ENCODE data around the gene RETREG3. TPM values are rescaled to one million over a fixed set of nuclear protein-coding genes. Genes with fewer than 3 reads are reported as not detected.
A peak's percentile ranks its signal among the peaks of the same experiment; 100 is the strongest.

The RETREG3 gene
- total RNA-seq, 3 donors from 2014 or later: 56.4 to 72.2 (median 67.1) TPM

GRCh38 chr17:42531455-42532354, 77.5 kb downstream of the RETREG3 start:
- Histone ChIP-seq H3K9me3 (no peaks in the 10 kb centered on the region), H3K4me3 (no peak overlapping the region), H3K36me3 (ENCODE audit: low read depth) (no peaks in the 10 kb centered on the region), H3K4me1 (ENCODE audit: low read depth) (peaks cover 21% of the 10 kb centered on the region)
- DNase-seq (peak; percentile 76 to 84 (median 83)), ATAC-seq (peak; percentile 59)
- TF ChIP-seq CTCF (IDR thresholded peaks at IDR 0.05): peak; percentile 31
- intact Hi-C loops (cut with DNase I, micrococcal nuclease): no loop called here

GRCh38 chr17:42530952-42531454, 78.2 kb downstream of the RETREG3 start:
- ATAC-seq (no peak), DNase-seq (peak in 1 of 3 donors; percentile 36)
- H3K4me3 ChIP-seq: no peak overlapping the region
- peaks cover 21% of the 10 kb centered on the region for H3K4me1 ChIP-seq (ENCODE audit: low read depth)
- TF ChIP-seq CTCF (IDR thresholded peaks at IDR 0.05): no peak
- H3K36me3 ChIP-seq (ENCODE audit: low read depth): no peaks in the 10 kb centered on the region
- intact Hi-C loops (cut with DNase I, micrococcal nuclease): no loop called here
- no peaks in the 10 kb centered on the region for H3K9me3 ChIP-seq

Other genes with a start within 250 kb of the RETREG3 start
- 100 to 1,000 TPM; 158 to 230 (median 227) TPM for gene STAT3, start 220.9 kb downstream of the RETREG3 start, total RNA-seq
- gene CAVIN1, start 186.1 kb downstream of the RETREG3 start, total RNA-seq: 100 to 1,000 TPM in 1 of 3 donors, 10 to 100 TPM in 2; 19.3 to 246 (median 52.4) TPM
- 100 to 1,000 TPM in 1 of 3 donors, 10 to 100 TPM in 2; 88.5 to 105 (median 95.6) TPM for gene ATP6V0A1, start 150.5 kb downstream of the RETREG3 start, total RNA-seq
- gene NAGLU, start 73.1 kb downstream of the RETREG3 start, total RNA-seq: 10 to 100 TPM; 28.9 to 51.8 (median 35.6) TPM
- 1 to 10 TPM; 1.5 to 2.5 (median 1.7) TPM for gene HSD17B1, start 56.5 kb downstream of the RETREG3 start, total RNA-seq
- 10 to 100 TPM; 74.5 to 98.7 (median 87.8) TPM for gene COASY, start 47.2 kb downstream of the RETREG3 start, total RNA-seq
- 100 to 1,000 TPM in 2 of 3 donors, 10 to 100 TPM in 1; 69.6 to 110 (median 103) TPM for gene MLX, start 42.3 kb downstream of the RETREG3 start, total RNA-seq
- gene PSMC3IP, start 31.6 kb downstream of the RETREG3 start, total RNA-seq: 1 to 10 TPM; 1.9 to 6.4 (median 3.1) TPM
- gene TUBG1, start 309 bp upstream of the RETREG3 start, total RNA-seq: 10 to 100 TPM; 17.2 to 42.6 (median 40.9) TPM
- 10 to 100 TPM in 1 of 3 donors, 1 to 10 TPM in 2; 1.8 to 24.9 (median 6.1) TPM for gene TUBG2, start 49.9 kb upstream of the RETREG3 start, total RNA-seq
- gene PLEKHH3, start 67.6 kb upstream of the RETREG3 start, total RNA-seq: 10 to 100 TPM in 2 of 3 donors, 1 to 10 TPM in 1; 4.3 to 27.5 (median 10.4) TPM
- 1 to 10 TPM in 2 of 3 donors, not detected in 1; 1.6 to 2.6 TPM for gene CCR10, start 72.5 kb upstream of the RETREG3 start, total RNA-seq
- 10 to 100 TPM in 1 of 3 donors, 1 to 10 TPM in 2; 1.4 to 37.4 (median 7.1) TPM for gene CNTNAP1, start 73.2 kb upstream of the RETREG3 start, total RNA-seq
- 10 to 100 TPM; 23.8 to 53.7 (median 31.7) TPM for gene EZH1, start 135.7 kb upstream of the RETREG3 start, total RNA-seq
- gene RAMP2, start 151.9 kb upstream of the RETREG3 start, total RNA-seq: 10 to 100 TPM in 2 of 3 donors, 1 to 10 TPM in 1; 5.7 to 17.2 (median 10.3) TPM
- gene VPS25, start 164.1 kb upstream of the RETREG3 start, total RNA-seq: 10 to 100 TPM; 45.6 to 85.6 (median 83.3) TPM
- 10 to 100 TPM; 17.5 to 55.8 (median 32.4) TPM for gene WNK4, start 171.2 kb upstream of the RETREG3 start, total RNA-seq
- gene COA3, start 189.3 kb upstream of the RETREG3 start, total RNA-seq: 100 to 1,000 TPM in 2 of 3 donors, 10 to 100 TPM in 1; 92.7 to 151 (median 148) TPM
- gene CNTD1, start 189.5 kb upstream of the RETREG3 start, total RNA-seq: 1 to 10 TPM in 2 of 3 donors, under 1 TPM in 1; 0.79 to 3.3 (median 1.2) TPM
- 100 to 1,000 TPM; 130 to 142 (median 137) TPM for gene BECN1, start 214.9 kb upstream of the RETREG3 start, total RNA-seq
- gene PSME3, start 224.0 kb upstream of the RETREG3 start, total RNA-seq: 100 to 1,000 TPM in 1 of 3 donors, 10 to 100 TPM in 2; 87.7 to 112 (median 91.8) TPM
- 1 to 10 TPM in 1 of 3 donors, under 1 TPM in 2; 0.92 to 2.1 (median 0.96) TPM for gene AOC2, start 235.2 kb upstream of the RETREG3 start, total RNA-seq
- gene AOC3, start 241.8 kb upstream of the RETREG3 start, total RNA-seq: 100 to 1,000 TPM in 1 of 3 donors, 10 to 100 TPM in 2; 10.6 to 175 (median 25.4) TPM